Neural progenitor cell (in vitro differentiated cells): ENCODE measurements around the gene DDRGK1. TPM values are rescaled to one million over a fixed set of nuclear protein-coding genes. Genes with fewer than 3 reads are reported as not detected.

Source experiments
- DNase-seq: peaks from one replicate; pipeline ENCODE4 v3.0.0-alpha.2; 2016; ENCODE audit warnings: low spot score
- H2AFZ ChIP-seq: fragments of 200-600 bp; sonication (generic); replicated peaks from 2 replicates; pipeline ENCODE4 v1.6.1; 2016; ENCODE audit warnings: antibody characterized with exemption
- H3F3A ChIP-seq: fragments of 200-600 bp; sonication (generic); 2 replicates; pipeline ENCODE4 v1.6.1; 2016; ENCODE audit warnings: antibody characterized with exemption, low read depth
- H3K27ac ChIP-seq: fragments of 200-600 bp; sonication (generic); 2 replicates; pipeline ENCODE4 v1.5.1; 2016; ENCODE audit warnings: mild to moderate bottlenecking
- H3K27me3 ChIP-seq: fragments of 200-600 bp; sonication (generic); 2 replicates; pipeline ENCODE4 v1.6.1; 2016; ENCODE audit warnings: mild to moderate bottlenecking, moderate library complexity
- H3K36me3 ChIP-seq: fragments of 200-600 bp; sonication (generic); 2 replicates; pipeline ENCODE4 v1.5.1; 2016
- H3K4me1 ChIP-seq: fragments of 200-600 bp; sonication (generic); 2 replicates; pipeline ENCODE4 v1.6.1; 2016; ENCODE audit warnings: mixed run types
- H3K4me2 ChIP-seq: fragments of 200-600 bp; sonication (generic); 2 replicates; pipeline ENCODE4 v1.6.1; 2016
- H3K4me3 ChIP-seq: fragments of 200-600 bp; sonication (generic); 2 replicates; pipeline ENCODE4 v1.5.1; 2016
- H3K79me2 ChIP-seq: fragments of 200-600 bp; sonication (generic); 2 replicates; pipeline ENCODE4 v1.6.1; 2016; ENCODE audit warnings: low read depth
- H3K9ac ChIP-seq: fragments of 200-600 bp; sonication (generic); 2 replicates; pipeline ENCODE4 v1.6.1; 2016
- H3K9me3 ChIP-seq: fragments of 200-600 bp; sonication (generic); 2 replicates; pipeline ENCODE4 v1.5.1; 2016; ENCODE audit warnings: low read depth
- H4K20me1 ChIP-seq: fragments of 200-600 bp; sonication (generic); 2 replicates; pipeline ENCODE4 v1.6.1; 2016; ENCODE audit warnings: low read depth
- H3K27ac Mint-ChIP-seq: 3 replicates; pipeline ENCODE4 v1.8.0; 2021; ENCODE audit warnings: mixed read lengths
- H3K27me3 Mint-ChIP-seq: 2 replicates; pipeline ENCODE4 v1.8.0; 2022; ENCODE audit warnings: low read depth, mild to moderate bottlenecking, inconsistent platforms, moderate library complexity, mixed read lengths; ENCODE audit not compliant: insufficient read depth
- H3K36me3 Mint-ChIP-seq: 3 replicates; pipeline ENCODE4 v1.8.0; 2021; ENCODE audit warnings: mixed read lengths
- H3K4me1 Mint-ChIP-seq: 3 replicates; pipeline ENCODE4 v1.8.0; 2021; ENCODE audit warnings: mixed read lengths
- H3K4me3 Mint-ChIP-seq: 3 replicates; pipeline ENCODE4 v1.8.0; 2021; ENCODE audit warnings: mild to moderate bottlenecking, moderate library complexity, mixed read lengths
- H3K9me3 Mint-ChIP-seq: 3 replicates; pipeline ENCODE4 v1.8.0; 2020; ENCODE audit warnings: mixed read lengths
- CTCF ChIP-seq: fragments of 200-600 bp; sonication (generic); IDR thresholded peaks from 2 replicates; pipeline ENCODE4 v1.5.1; 2017; ENCODE audit warnings: antibody characterized with exemption, mild to moderate bottlenecking
- EZH2 ChIP-seq: fragments of 200-600 bp; sonication (generic); IDR thresholded peaks from 2 replicates; pipeline ENCODE4 v1.6.1; 2017; ENCODE audit warnings: antibody characterized with exemption, mild to moderate bottlenecking, moderate library complexity
- EZH2phosphoT487 ChIP-seq: fragments of 200-600 bp; sonication (generic); IDR thresholded peaks from 2 replicates; pipeline ENCODE4 v1.6.1; 2017; ENCODE audit warnings: antibody characterized with exemption
- total RNA-seq: library from RNA; depleted of rRNA; stranded (reverse); fragments of >200 nt; gene quantifications from 2 replicates; pipeline ENCODE4 v1.2.3, GENCODE V29; 2015; ENCODE audit warnings: low replicate concordance

DDRGK1 gene
- total RNA-seq, 1 donor from 2014 or later, result 27.9 TPM

DNA sequence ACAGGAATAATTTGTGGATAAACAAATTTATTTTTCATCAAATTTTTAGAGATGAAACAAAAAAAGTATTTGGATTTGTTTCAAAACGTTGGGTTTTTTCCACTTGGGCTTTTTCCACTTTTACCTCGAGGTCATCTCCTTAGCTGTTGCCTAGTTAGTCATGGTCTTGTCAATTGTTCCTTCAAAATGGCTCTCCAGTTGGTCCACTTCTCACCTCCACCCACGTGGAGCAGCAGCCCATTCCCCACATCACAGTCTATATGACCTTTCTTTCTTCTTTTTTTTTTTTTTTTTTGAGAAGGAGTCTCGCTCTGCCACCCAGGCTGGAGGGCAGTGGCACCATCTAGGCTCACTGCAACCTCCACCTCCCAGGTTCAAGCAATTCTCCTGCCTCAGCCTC is 41.2 kb upstream of the DDRGK1 start:
- DNase-seq, result no peak
- no peak overlapping the region for H3K27ac ChIP-seq
- no peak overlapping the region for H3K4me3 Mint-ChIP-seq
- no peak overlapping the region for H3K9ac ChIP-seq
- peaks cover 17% of the 10 kb centered on the region for H4K20me1 ChIP-seq
- H3K4me1 ChIP-seq, result peaks cover 4% of the 10 kb centered on the region
- H3K4me2 ChIP-seq, result no peak overlapping the region
- H3K27ac Mint-ChIP-seq, result no peak overlapping the region
- H3K36me3 Mint-ChIP-seq, result peaks cover 2% of the 10 kb centered on the region
- no peaks in the 10 kb centered on the region for H3K36me3 ChIP-seq
- no peaks in the 10 kb centered on the region for H3K9me3 Mint-ChIP-seq
- H3K27me3 Mint-ChIP-seq, result peaks cover 54% of the 10 kb centered on the region
- peaks cover 13% of the 10 kb centered on the region for H3F3A ChIP-seq
- peaks cover 60% of the 10 kb centered on the region for H3K27me3 ChIP-seq
- H2AFZ ChIP-seq, result no peak overlapping the region
- no peaks in the 10 kb centered on the region for H3K9me3 ChIP-seq
- no peak overlapping the region for H3K4me3 ChIP-seq
- no peaks in the 10 kb centered on the region for H3K79me2 ChIP-seq
- peaks cover 10% of the 10 kb centered on the region for H3K4me1 Mint-ChIP-seq
- TF ChIP-seq EZH2phosphoT487 (no peak), CTCF (no peak), EZH2 (no peak)

DNA sequence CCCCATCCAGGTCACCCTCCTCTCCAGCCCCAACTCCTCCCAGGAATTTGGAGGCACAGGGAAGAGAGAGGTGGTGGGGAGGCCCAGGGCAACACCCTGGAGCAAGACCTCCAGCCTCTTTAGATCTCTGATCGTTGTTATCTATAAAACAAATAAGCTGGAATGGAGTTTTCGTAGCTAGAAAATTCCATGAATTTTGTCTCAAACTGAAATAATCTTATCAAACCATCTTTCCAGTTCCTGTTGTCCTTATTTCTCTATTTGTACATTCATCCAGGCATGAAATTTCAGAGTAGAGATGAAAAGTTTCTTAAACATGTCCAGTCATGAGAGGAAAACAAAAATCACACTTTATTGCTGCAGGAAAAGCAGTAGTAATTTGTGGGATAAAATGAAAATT is 40.7 kb upstream of the DDRGK1 start:
- Mint-ChIP-seq H3K36me3 (no peaks in the 10 kb centered on the region), H3K27ac (no peak overlapping the region), H3K4me1 (peaks cover 10% of the 10 kb centered on the region), H3K4me3 (no peak overlapping the region), H3K27me3 (peaks cover 54% of the 10 kb centered on the region), H3K9me3 (no peaks in the 10 kb centered on the region)
- no peak for DNase-seq
- Histone ChIP-seq H3K4me1 (peaks cover 6% of the 10 kb centered on the region), H3K9me3 (no peaks in the 10 kb centered on the region), H3K9ac (no peak overlapping the region), H3K79me2 (no peaks in the 10 kb centered on the region), H3F3A (peaks cover 13% of the 10 kb centered on the region), H4K20me1 (peaks cover 12% of the 10 kb centered on the region), H3K36me3 (no peaks in the 10 kb centered on the region), H3K4me2 (no peak overlapping the region), H3K27me3 (peaks cover 61% of the 10 kb centered on the region), H2AFZ (no peak overlapping the region), H3K4me3 (no peak overlapping the region), H3K27ac (no peak overlapping the region)
- TF ChIP-seq CTCF, result no peak
- no peak for TF ChIP-seq EZH2phosphoT487
- no peak for TF ChIP-seq EZH2

DNA sequence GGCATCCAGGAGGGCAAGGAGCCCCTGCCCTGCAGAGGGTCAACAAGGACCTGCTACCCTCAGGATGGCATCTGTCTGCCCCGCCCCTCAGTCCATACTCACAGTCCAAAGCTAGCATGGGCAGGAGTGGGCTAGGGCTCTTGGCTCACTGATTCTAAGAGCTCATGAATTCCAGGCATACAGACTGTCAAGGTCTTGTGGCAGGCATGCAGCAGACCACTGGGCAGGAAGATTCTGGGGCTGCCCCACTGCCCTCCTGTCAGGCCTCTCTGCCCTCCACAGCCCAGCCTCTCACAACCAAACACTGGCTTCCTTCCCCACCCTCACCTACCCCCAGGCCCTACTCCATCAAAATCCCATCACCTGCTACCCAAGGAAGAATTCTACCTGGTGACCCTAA is 40.1 kb upstream of the DDRGK1 start:
- Mint-ChIP-seq H3K9me3 (no peaks in the 10 kb centered on the region), H3K27me3 (peaks cover 55% of the 10 kb centered on the region)
- peaks cover 61% of the 10 kb centered on the region for H3K27me3 ChIP-seq

More for the DNA sequence above, 40.1 kb upstream of the DDRGK1 start:
- no peak overlapping the region for H3K4me3 ChIP-seq
- no peak for DNase-seq
- no peak overlapping the region for H3K4me2 ChIP-seq
- H3K4me1 Mint-ChIP-seq, result peaks cover 13% of the 10 kb centered on the region
- H3K36me3 ChIP-seq, result no peaks in the 10 kb centered on the region
- H3K9me3 ChIP-seq, result no peaks in the 10 kb centered on the region
- no peak overlapping the region for H3K9ac ChIP-seq
- no peak overlapping the region for H3K27ac ChIP-seq
- peaks cover 19% of the 10 kb centered on the region for H3F3A ChIP-seq
- no peak for TF ChIP-seq EZH2
- no peak for TF ChIP-seq CTCF
- no peak for TF ChIP-seq EZH2phosphoT487
- no peak overlapping the region for H2AFZ ChIP-seq
- no peak overlapping the region for H3K4me3 Mint-ChIP-seq
- H3K4me1 ChIP-seq, result peaks cover 11% of the 10 kb centered on the region
- no peaks in the 10 kb centered on the region for H3K79me2 ChIP-seq
- no peak overlapping the region for H3K27ac Mint-ChIP-seq
- no peaks in the 10 kb centered on the region for H3K36me3 Mint-ChIP-seq
- H4K20me1 ChIP-seq, result peaks cover 8% of the 10 kb centered on the region
